OCI-LY1 (cell line): ENCODE results near the gene CACNA2D3.

Source experiments
- H2AFZ ChIP-seq: fragments of 200-600 bp; sonication (generic), shearing (Covaris generic); 2 replicates; pipeline ENCODE4 v1.6.0; 2014; ENCODE audit warnings: antibody characterized with exemption, mild to moderate bottlenecking, low read length
- H3F3A ChIP-seq: fragments of 200-600 bp; sonication (generic), shearing (Covaris generic); 2 replicates; pipeline ENCODE4 v1.6.0; 2014; ENCODE audit warnings: mild to moderate bottlenecking, antibody characterized with exemption, low read length, moderate library complexity; ENCODE audit not compliant: insufficient read depth
- H3K27ac ChIP-seq: fragments of 200-600 bp; sonication (generic); 2 replicates; pipeline ENCODE4 v1.5.1; 2014; ENCODE audit warnings: low read length, mixed run types, mild to moderate bottlenecking, low read depth; ENCODE audit not compliant: poor library complexity, severe bottlenecking
- H3K27me3 ChIP-seq: fragments of 200-600 bp; sonication (generic); 2 replicates; pipeline ENCODE4 v1.6.0; 2014; ENCODE audit warnings: antibody characterized with exemption, mild to moderate bottlenecking, low read length, moderate library complexity; ENCODE audit not compliant: insufficient read depth
- H3K36me3 ChIP-seq: fragments of 200-600 bp; sonication (generic); 2 replicates; pipeline ENCODE4 v1.6.1; 2014; ENCODE audit warnings: mild to moderate bottlenecking, antibody characterized with exemption, low read length, moderate library complexity, mixed read lengths; ENCODE audit not compliant: insufficient read depth
- H3K4me1 ChIP-seq: fragments of 200-600 bp; sonication (generic); 2 replicates; pipeline ENCODE4 v1.5.1; 2014; ENCODE audit warnings: mild to moderate bottlenecking, low read length, moderate library complexity; ENCODE audit not compliant: insufficient read depth, severe bottlenecking
- H3K4me2 ChIP-seq: fragments of 200-600 bp; sonication (generic), shearing (Covaris generic); 2 replicates; pipeline ENCODE4 v1.6.1; 2014; ENCODE audit warnings: low read length
- H3K4me3 ChIP-seq: fragments of 200-600 bp; sonication (generic); 2 replicates; pipeline ENCODE4 v1.5.1; 2014; ENCODE audit warnings: low read length, low read depth, mild to moderate bottlenecking, mixed read lengths; ENCODE audit not compliant: poor library complexity, severe bottlenecking
- H3K79me2 ChIP-seq: fragments of 200-600 bp; shearing (Covaris generic); 2 replicates; pipeline ENCODE4 v1.6.1; 2016; ENCODE audit warnings: mixed run types, low read length, mixed read lengths; ENCODE audit not compliant: insufficient read depth
- H3K9ac ChIP-seq: fragments of 200-600 bp; sonication (generic), shearing (Covaris generic); 2 replicates; pipeline ENCODE4 v1.6.1; 2014; ENCODE audit warnings: mild to moderate bottlenecking, low read length, mixed read lengths
- H3K9me2 ChIP-seq: fragments of 200-600 bp; sonication (generic), shearing (Covaris generic); 2 replicates; pipeline ENCODE4 v1.6.1; 2014; ENCODE audit warnings: low read depth, mild to moderate bottlenecking, low read length, mixed read lengths
- H3K9me3 ChIP-seq: fragments of 200-600 bp; shearing (Covaris generic); 2 replicates; pipeline ENCODE4 v1.6.1; 2014; ENCODE audit warnings: low read length, mixed read lengths
- H4K20me1 ChIP-seq: fragments of 200-600 bp; sonication (generic), shearing (Covaris generic); 2 replicates; pipeline ENCODE4 v1.6.0; 2016; ENCODE audit warnings: mild to moderate bottlenecking, low read length; ENCODE audit not compliant: insufficient read depth
- EZH2 ChIP-seq: fragments of 200-600 bp; sonication (generic), shearing (Covaris generic); IDR thresholded peaks from 2 replicates; pipeline ENCODE4 v1.8.0; 2017; ENCODE audit warnings: borderline replicate concordance, mixed run types, mild to moderate bottlenecking, antibody characterized with exemption, low read length, moderate library complexity, mixed read lengths
- TF ChIP-seq, protein P1 (sequence below): fragments of 200-600 bp; sonication (generic), shearing (Covaris generic); IDR thresholded peaks from 2 replicates; pipeline ENCODE4 v1.5.1; 2017; ENCODE audit warnings: mild to moderate bottlenecking, antibody characterized with exemption, low read length, moderate library complexity, mixed read lengths

CACNA2D3 gene

DNA sequence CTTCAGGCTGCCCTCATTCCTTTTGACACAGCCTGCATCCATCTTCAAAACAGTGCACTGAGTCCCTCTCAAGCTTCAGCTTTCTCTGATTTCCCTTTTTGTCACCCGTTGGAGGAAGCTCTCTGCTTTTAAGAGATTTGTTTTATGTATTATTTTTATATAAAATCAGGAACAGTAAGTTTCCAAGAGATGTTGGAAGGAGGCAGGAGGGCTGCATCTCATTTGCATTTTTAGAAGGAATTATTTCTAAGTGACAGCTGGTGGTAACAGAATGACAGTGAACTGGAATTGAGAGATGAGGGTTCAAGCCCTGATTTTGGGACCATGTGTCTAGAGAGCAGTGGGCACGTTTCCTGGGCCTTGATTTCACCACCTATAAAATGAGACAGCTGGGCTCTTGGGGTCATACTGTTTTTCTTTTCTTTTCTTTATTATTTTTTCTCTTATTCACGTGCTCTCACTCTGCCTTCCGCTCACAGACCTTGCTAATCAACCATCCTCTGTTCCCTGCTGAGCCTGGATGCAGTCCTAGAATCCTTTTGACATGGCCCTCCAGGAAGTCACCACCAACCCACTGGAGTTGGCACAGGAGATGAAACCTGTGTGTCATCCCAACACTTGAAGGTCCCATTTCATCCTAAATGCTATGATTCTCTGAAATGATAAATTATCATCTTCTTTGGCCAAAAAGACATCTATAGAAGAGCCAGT is 148.6 kb downstream of the CACNA2D3 start:
- Histone ChIP-seq H3F3A (no peaks in the 10 kb centered on the region), H4K20me1 (no peaks in the 10 kb centered on the region), H3K27me3 (no peaks in the 10 kb centered on the region), H3K9me2 (no peaks in the 10 kb centered on the region), H3K9ac (no peak overlapping the region), H3K4me2 (no peak overlapping the region), H3K79me2 (no peaks in the 10 kb centered on the region), H2AFZ (no peak overlapping the region), H3K4me3 (no peak overlapping the region), H3K36me3 (no peaks in the 10 kb centered on the region), H3K4me1 (no peaks in the 10 kb centered on the region), H3K9me3 (no peaks in the 10 kb centered on the region), H3K27ac (no peak overlapping the region)
- TF ChIP-seq EZH2 = no peak
- TF ChIP-seq, protein P1, sequence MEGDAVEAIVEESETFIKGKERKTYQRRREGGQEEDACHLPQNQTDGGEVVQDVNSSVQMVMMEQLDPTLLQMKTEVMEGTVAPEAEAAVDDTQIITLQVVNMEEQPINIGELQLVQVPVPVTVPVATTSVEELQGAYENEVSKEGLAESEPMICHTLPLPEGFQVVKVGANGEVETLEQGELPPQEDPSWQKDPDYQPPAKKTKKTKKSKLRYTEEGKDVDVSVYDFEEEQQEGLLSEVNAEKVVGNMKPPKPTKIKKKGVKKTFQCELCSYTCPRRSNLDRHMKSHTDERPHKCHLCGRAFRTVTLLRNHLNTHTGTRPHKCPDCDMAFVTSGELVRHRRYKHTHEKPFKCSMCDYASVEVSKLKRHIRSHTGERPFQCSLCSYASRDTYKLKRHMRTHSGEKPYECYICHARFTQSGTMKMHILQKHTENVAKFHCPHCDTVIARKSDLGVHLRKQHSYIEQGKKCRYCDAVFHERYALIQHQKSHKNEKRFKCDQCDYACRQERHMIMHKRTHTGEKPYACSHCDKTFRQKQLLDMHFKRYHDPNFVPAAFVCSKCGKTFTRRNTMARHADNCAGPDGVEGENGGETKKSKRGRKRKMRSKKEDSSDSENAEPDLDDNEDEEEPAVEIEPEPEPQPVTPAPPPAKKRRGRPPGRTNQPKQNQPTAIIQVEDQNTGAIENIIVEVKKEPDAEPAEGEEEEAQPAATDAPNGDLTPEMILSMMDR = no peak

DNA sequence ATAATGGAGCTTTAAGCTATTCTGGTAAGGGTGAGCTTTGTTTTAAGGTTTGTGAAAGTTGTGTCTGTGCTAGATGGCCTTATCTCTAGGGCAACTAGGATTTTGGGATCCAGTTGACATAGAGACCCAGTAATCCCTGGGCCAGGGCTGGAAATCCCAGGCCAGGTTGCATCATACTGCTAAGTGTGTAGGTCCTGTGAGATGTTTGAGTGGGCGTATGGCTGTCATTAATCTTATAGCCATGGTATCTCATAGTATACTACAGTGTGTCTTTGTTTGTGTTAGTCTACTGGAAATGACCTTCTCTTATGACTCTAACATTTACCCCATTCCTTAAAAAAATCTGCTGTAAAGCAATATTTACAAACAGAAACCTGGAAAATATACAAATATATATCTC is 151.4 kb downstream of the CACNA2D3 start:
- Histone ChIP-seq H3K4me2 (no peak overlapping the region), H4K20me1 (no peaks in the 10 kb centered on the region), H3K27me3 (no peaks in the 10 kb centered on the region), H3F3A (no peaks in the 10 kb centered on the region), H3K79me2 (no peaks in the 10 kb centered on the region), H3K36me3 (no peaks in the 10 kb centered on the region), H3K9me2 (no peaks in the 10 kb centered on the region), H3K27ac (no peak overlapping the region), H3K4me3 (no peak overlapping the region), H3K4me1 (no peaks in the 10 kb centered on the region), H3K9ac (no peak overlapping the region), H3K9me3 (no peaks in the 10 kb centered on the region), H2AFZ (no peak overlapping the region)
- TF ChIP-seq EZH2 = no peak
- TF ChIP-seq, protein P1 = no peak

DNA sequence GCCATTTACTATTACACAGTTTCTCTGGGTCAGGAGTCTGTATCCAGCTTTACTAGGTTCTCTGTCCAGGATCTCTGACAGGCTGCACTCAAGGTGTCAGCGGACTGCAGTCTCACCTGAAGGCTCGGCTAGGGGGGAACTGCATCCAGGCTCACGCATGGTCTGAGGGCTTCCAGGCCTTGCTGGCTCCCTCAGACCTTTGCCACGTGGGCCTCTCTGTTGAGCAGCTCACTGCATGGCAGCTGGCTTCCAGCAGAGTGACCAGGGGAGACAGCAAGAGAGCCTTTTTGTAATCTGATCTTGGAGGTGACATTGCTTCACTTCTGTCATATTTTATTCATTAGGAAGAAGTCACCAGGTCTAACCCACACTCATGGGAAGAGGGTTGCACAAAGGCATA is 152.3 kb downstream of the CACNA2D3 start:
- Histone ChIP-seq H3K4me2 (no peak overlapping the region), H3K9me2 (no peaks in the 10 kb centered on the region)

More for the DNA sequence above, 152.3 kb downstream of the CACNA2D3 start:
- Histone ChIP-seq H3F3A (no peaks in the 10 kb centered on the region), H3K9ac (no peak overlapping the region), H3K79me2 (no peaks in the 10 kb centered on the region), H2AFZ (no peak overlapping the region), H3K27ac (no peak overlapping the region), H3K9me3 (no peaks in the 10 kb centered on the region), H4K20me1 (no peaks in the 10 kb centered on the region), H3K27me3 (no peaks in the 10 kb centered on the region), H3K4me1 (no peaks in the 10 kb centered on the region), H3K4me3 (no peak overlapping the region), H3K36me3 (no peaks in the 10 kb centered on the region)
- TF ChIP-seq, protein P1 = no peak
- TF ChIP-seq EZH2 = no peak
